Neuron (in vitro differentiated cells): ENCODE results near the gene DYSF.
A peak's percentile ranks its signal among the peaks of the same experiment; 100 is the strongest.
"Not testable (repeated sequence)": the region's sequence is repeated elsewhere in the genome, so short reads cannot be mapped to it uniquely, and the experiment has no call there.

Experiments
- H2AFZ ChIP-seq: one replicate; pipeline ENCODE4 v1.6.1; 2013; ENCODE audit warnings: low read depth, mild to moderate bottlenecking, inconsistent platforms, low read length, moderate library complexity
- H3K27me3 ChIP-seq: one replicate; pipeline ENCODE4 v1.6.1; 2013; ENCODE audit warnings: low read length; ENCODE audit not compliant: insufficient read depth
- H3K36me3 ChIP-seq: one replicate; pipeline ENCODE4 v1.6.1; 2013; ENCODE audit warnings: low read length; ENCODE audit not compliant: insufficient read depth
- H3K4me1 ChIP-seq: one replicate; pipeline ENCODE4 v1.6.1; 2013; ENCODE audit warnings: low read length; ENCODE audit not compliant: insufficient read depth
- H3K4me3 ChIP-seq: 2 replicates; pipeline ENCODE4 v1.5.1; 2013; ENCODE audit warnings: mild to moderate bottlenecking, low read length, moderate library complexity
- H3K9me3 ChIP-seq: one replicate; pipeline ENCODE4 v1.6.1; 2013; ENCODE audit warnings: low read length

The DYSF gene

DNA sequence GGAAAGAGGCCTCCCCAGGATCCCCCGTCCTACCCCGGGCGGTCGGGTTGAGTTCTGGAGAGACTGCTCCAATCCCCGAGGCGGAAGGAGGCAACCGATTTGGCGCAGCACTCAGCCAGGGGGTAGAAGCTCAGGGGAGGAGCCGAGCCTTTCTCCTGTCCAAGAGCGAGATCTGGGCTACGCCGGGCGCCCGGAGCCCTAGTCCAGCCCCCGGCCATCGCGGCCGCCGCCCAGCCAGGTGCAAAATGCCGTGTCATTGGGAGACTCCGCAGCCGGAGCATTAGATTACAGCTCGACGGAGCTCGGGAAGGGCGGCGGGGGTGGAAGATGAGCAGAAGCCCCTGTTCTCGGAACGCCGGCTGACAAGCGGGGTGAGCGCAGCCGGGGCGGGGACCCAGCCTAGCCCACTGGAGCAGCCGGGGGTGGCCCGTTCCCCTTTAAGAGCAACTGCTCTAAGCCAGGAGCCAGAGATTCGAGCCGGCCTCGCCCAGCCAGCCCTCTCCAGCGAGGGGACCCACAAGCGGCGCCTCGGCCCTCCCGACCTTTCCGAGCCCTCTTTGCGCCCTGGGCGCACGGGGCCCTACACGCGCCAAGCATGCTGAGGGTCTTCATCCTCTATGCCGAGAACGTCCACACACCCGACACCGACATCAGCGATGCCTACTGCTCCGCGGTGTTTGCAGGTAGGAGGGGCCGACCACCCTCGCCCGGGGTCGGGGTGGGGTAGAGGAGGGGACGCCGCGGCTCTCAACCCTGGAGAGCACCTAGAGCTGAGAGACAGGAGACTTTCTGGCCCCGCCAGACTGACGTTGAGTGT lies at the start of gene DYSF:
TSS of gene DYSF (plus strand) at position 158 of the 817 bp plus-strand sequence.
- peaks cover 39% of the 10 kb centered on the region for H3K27me3 ChIP-seq
- peak within 1 kb of the TSS; percentile 27 for H3K4me3 ChIP-seq
- no peaks in the 10 kb centered on the region for H3K9me3 ChIP-seq
- no peaks in the 10 kb centered on the region for H3K36me3 ChIP-seq
- peaks cover 22% of the 10 kb centered on the region for H3K4me1 ChIP-seq
- H2AFZ ChIP-seq, result no peak within 1 kb of the TSS

GRCh38 chr2:71409611-71410010 lies 43.8 kb upstream of the DYSF start:
- Histone ChIP-seq H3K4me3 (no peak overlapping the region), H3K36me3 (peaks cover 58% of the 10 kb centered on the region), H3K4me1 (no peaks in the 10 kb centered on the region), H3K27me3 (no peaks in the 10 kb centered on the region), H2AFZ (no peak overlapping the region), H3K9me3 (no peaks in the 10 kb centered on the region)

DNA sequence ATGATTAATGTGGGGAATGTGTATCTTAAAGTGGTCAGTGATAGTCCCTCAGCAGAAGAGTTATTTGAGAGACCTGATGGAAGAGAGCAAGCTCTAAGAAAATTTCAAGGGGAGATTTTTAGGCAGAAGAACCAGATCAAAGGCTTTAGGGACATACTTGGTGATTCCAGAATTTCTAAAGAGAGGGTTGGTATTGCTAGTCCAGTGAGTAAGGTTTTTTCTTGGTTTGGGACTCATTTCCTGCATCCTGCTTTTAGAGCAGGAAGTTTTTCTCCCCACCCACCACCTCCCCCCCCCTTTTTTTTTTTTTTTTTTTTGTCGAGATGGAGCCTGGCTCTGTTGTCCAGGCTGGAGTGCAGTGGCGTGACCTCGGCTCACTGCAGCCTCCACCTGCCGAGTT lies 42.7 kb upstream of the DYSF start:
- no peak overlapping the region for H3K4me3 ChIP-seq
- peaks cover 47% of the 10 kb centered on the region for H3K36me3 ChIP-seq
- no peak overlapping the region for H2AFZ ChIP-seq
- H3K4me1 ChIP-seq, result no peaks in the 10 kb centered on the region
- no peaks in the 10 kb centered on the region for H3K27me3 ChIP-seq
- H3K9me3 ChIP-seq, result no peaks in the 10 kb centered on the region

DNA sequence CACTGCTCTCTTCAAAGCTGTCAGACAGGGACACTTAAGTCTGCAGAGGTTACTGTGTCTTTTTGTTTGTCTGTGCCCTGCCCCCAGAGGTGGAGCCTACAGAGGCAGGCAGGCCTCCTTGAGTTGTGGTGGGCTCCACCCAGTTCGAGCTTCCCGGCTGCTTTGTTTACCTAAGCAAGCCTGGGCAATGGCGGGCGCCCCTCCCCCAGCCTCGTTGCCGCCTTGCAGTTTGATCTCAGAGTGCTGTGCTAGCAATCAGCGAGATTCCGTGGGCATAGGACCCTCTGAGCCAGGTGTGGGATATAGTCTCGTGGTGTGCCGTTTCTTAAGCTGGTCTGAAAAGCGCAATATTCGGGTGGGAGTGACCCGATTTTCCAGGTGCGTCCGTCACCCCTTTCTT lies 36.5 kb upstream of the DYSF start:
- H3K9me3 ChIP-seq, H3K4me3 ChIP-seq, H3K4me1 ChIP-seq, H3K27me3 ChIP-seq, H2AFZ ChIP-seq: not testable (repeated sequence)
- H3K36me3 ChIP-seq, result peaks cover 27% of the 10 kb centered on the region

- Histone ChIP-seq H3K4me3 (peak overlapping the region; percentile 26), H3K27me3 (no peaks in the 10 kb centered on the region)
These were observed 35.8 kb upstream of the DYSF start for GRCh38 chr2:71417300-71418202.

GRCh38 chr2:71419145-71419544 lies 34.2 kb upstream of the DYSF start:
- H2AFZ ChIP-seq, result no peak overlapping the region
- H3K4me1 ChIP-seq, result no peaks in the 10 kb centered on the region
- H3K27me3 ChIP-seq, result no peaks in the 10 kb centered on the region
- H3K4me3 ChIP-seq, result no peak overlapping the region
- no peaks in the 10 kb centered on the region for H3K9me3 ChIP-seq
- H3K36me3 ChIP-seq, result peaks cover 48% of the 10 kb centered on the region

More at GRCh38 chr2:71417300-71418202, 35.8 kb upstream of the DYSF start:
- H3K4me1 ChIP-seq, result no peaks in the 10 kb centered on the region
- peaks cover 32% of the 10 kb centered on the region for H3K36me3 ChIP-seq
- no peak overlapping the region for H2AFZ ChIP-seq
- no peaks in the 10 kb centered on the region for H3K9me3 ChIP-seq

DNA sequence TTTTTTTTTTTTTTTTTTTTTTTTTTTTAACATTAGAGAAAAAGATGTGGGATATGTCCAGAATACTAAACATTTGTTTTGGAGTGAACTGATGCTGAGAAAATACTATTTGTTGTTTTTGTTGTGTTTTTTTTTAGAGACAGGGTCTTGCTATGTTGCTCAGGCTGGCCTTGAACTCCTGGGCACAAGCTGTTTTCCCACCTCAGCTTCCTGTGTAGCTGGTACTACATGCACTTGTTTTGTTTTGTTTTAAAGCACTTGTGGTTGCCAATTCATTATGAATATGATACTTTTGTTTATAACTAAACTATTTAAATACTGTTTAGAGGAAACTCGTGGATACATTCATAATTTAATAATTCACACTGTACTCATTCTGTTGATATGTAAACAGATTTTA lies 33.4 kb upstream of the DYSF start:
- no peak overlapping the region for H2AFZ ChIP-seq
- H3K4me3 ChIP-seq, result no peak overlapping the region
- H3K4me1 ChIP-seq, result no peaks in the 10 kb centered on the region
- H3K9me3 ChIP-seq, result no peaks in the 10 kb centered on the region
- peaks cover 56% of the 10 kb centered on the region for H3K36me3 ChIP-seq
- H3K27me3 ChIP-seq, result no peaks in the 10 kb centered on the region

DNA sequence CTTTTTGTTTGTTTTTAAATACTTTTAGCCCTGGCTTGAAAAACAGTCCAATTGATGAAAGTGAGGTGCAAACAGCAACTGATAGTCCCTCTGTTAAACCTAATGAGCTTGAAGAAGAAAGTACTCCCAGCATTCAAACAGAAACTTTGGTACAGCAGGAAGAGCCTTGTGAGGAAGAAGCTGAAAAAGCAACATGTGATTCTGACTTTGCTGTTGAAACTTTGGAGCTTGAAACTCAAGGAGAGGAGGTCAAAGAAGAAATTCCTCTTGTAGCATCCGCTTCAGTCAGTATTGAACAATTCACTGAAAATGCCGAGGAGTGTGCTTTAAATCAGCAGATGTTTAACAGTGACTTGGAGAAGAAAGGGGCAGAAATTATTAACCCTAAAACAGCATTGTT lies 30.6 kb upstream of the DYSF start:
- Histone ChIP-seq H3K9me3 (no peaks in the 10 kb centered on the region), H3K4me3 (no peak overlapping the region), H2AFZ (no peak overlapping the region), H3K27me3 (no peaks in the 10 kb centered on the region), H3K4me1 (no peaks in the 10 kb centered on the region), H3K36me3 (peaks cover 75% of the 10 kb centered on the region)

GRCh38 chr2:71423817-71424420 lies 29.4 kb upstream of the DYSF start:
- Histone ChIP-seq H3K4me1 (no peaks in the 10 kb centered on the region), H3K36me3 (peaks cover 79% of the 10 kb centered on the region), H3K4me3 (no peak overlapping the region), H3K9me3 (no peaks in the 10 kb centered on the region), H2AFZ (no peak overlapping the region), H3K27me3 (no peaks in the 10 kb centered on the region)

DNA sequence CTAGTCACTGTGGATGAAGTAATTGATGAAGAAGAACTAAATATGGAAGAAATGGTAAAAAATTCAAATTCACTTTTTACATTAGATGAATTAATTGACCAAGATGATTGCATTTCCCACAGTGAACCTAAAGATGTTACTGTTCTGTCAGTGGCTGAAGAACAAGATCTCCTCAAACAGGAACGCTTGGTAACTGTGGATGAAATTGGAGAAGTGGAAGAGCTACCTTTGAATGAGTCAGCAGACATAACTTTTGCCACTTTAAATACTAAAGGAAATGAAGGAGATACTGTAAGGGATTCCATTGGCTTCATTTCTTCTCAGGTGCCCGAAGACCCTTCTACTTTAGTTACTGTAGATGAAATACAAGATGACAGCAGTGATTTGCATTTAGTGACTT lies 26.6 kb upstream of the DYSF start:
- Histone ChIP-seq H3K4me3 (no peak overlapping the region), H3K9me3 (peaks cover 4% of the 10 kb centered on the region), H3K27me3 (no peaks in the 10 kb centered on the region), H3K36me3 (peaks cover 86% of the 10 kb centered on the region), H3K4me1 (no peaks in the 10 kb centered on the region), H2AFZ (no peak overlapping the region)

- Histone ChIP-seq H2AFZ (no peak overlapping the region), H3K9me3 (peaks cover 4% of the 10 kb centered on the region), H3K4me3 (no peak overlapping the region), H3K36me3 (peaks cover 89% of the 10 kb centered on the region), H3K4me1 (no peaks in the 10 kb centered on the region), H3K27me3 (no peaks in the 10 kb centered on the region)
These were observed 24.6 kb upstream of the DYSF start for GRCh38 chr2:71428472-71429383.

GRCh38 chr2:71445142-71445541 lies 8.2 kb upstream of the DYSF start:
- not testable (repeated sequence) for H3K9me3 ChIP-seq, H3K27me3 ChIP-seq, H3K4me3 ChIP-seq, H2AFZ ChIP-seq, H3K4me1 ChIP-seq
- H3K36me3 ChIP-seq, result peaks cover 10% of the 10 kb centered on the region
